GM18868 (cell line): ENCODE measurements around the gene UBR7.

Experiments
- ATAC-seq: cut with Tn5 transposase; IDR thresholded peaks from one replicate; pipeline ENCODE4 v1.9.1; 2021; ENCODE audit warnings: mild to moderate bottlenecking, moderate library complexity; ENCODE audit not compliant: unreplicated experiment

UBR7 gene

GRCh38 chr14:93246534-93246933 is 39.5 kb downstream of the UBR7 start:
- ATAC-seq = no peak

GRCh38 chr14:93249128-93249831 is 42.2 kb downstream of the UBR7 start:
- no peak for ATAC-seq

- no peak for ATAC-seq
These were observed 55.4 kb downstream of the UBR7 start for GRCh38 chr14:93262446-93262845.

- ATAC-seq = no peak
These were observed 56.4 kb downstream of the UBR7 start for GRCh38 chr14:93263416-93263815.

- no peak for ATAC-seq
These were observed 59.1 kb downstream of the UBR7 start for GRCh38 chr14:93266127-93266526.

DNA sequence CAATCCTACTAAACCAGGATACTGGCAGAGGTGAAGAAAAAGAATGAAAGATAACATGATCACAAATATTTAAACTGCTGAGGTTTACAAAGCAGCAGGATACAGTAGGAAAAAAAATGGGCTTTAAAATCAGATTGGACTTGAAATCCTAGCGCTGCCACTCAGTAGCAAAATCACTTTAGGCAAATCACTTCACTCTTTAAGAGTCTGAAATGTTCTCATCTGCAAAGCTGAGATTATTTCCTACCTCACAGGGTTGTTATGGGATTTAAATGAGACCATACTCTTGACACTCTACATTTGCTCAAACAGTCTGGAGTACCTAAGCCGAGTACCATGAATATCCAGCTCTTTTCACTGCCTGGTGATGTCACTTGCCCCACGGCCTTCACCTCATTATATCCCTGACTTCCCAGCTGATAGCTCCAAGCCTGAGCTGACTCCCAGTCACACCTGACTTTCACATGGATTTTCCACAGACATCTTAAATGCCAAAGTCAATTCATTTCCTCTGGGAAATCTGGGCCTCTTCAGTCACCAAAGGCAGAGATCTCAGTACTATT is 60.2 kb downstream of the UBR7 start:
- ATAC-seq = no peak

DNA sequence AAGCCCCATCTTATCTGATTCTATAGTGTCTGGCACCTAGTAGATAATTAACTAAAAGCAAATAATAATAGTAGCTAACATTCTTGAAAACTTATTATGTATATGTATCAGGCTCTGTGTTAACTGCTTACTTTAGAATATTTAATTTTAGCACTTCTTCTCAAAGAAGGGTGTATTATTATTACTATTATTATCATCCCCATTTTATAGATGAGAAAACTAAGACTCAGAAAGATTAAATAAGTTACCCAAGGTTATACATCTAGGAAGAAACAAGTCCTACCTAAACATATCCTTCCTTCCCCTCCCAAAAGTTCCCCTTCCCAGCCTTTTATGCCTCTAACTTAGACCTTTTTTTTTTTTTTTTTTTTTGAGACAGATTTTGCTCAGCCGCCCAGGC is 61.4 kb downstream of the UBR7 start:
- no peak for ATAC-seq

GRCh38 chr14:93269341-93270068 is 62.4 kb downstream of the UBR7 start:
- no peak for ATAC-seq

- no peak for ATAC-seq
These were observed 64.1 kb downstream of the UBR7 start for GRCh38 chr14:93271111-93271510.

- ATAC-seq = no peak
These were observed 67.2 kb downstream of the UBR7 start for GRCh38 chr14:93274055-93274806.

GRCh38 chr14:93276031-93276716 is 69.1 kb downstream of the UBR7 start:
- ATAC-seq = no peak
